Stimulated activated CD4-positive, alpha-beta T cell treated with anti-CD3 and anti-CD28 coated beads, Interleukin-4, amount 100 ng/mL, for 1 hour (primary cell): Measurements from ENCODE around the gene RBBP5.

ENCODE experiments used
- DNase-seq: peaks from one replicate; pipeline ENCODE4 v3.0.0-alpha.2; 2020

Gene RBBP5

DNA sequence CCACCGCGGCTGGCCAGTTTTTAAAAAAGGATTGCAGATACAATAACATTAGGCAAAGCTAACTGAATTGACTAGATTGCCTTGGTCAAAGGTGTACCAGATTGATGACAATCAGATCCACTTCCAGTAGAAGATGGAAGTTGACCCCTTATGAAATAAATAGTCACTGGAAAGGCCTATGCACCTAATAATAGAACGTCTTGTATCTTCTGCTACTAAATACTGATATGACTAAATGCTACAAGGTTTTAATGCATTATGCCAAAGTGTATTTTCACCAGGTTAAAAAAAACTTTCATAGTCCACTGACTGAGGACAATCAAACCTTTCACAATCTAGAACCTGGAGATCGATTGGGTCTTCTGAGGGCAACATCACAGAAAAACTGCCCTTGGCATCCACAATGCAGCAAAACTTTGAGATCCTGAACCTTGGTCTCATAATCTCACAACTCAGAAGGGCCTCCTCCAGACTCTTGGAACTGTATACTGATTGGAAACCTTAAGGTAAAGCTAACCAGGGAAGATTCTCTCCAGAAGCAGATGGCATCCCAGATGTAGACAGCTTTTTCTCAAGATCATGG is 7.8 kb upstream of the RBBP5 start:
- no peak for DNase-seq

- no peak for DNase-seq
Observed at GRCh38 chr1:205128050-205128449, 6.3 kb upstream of the RBBP5 start.

DNA sequence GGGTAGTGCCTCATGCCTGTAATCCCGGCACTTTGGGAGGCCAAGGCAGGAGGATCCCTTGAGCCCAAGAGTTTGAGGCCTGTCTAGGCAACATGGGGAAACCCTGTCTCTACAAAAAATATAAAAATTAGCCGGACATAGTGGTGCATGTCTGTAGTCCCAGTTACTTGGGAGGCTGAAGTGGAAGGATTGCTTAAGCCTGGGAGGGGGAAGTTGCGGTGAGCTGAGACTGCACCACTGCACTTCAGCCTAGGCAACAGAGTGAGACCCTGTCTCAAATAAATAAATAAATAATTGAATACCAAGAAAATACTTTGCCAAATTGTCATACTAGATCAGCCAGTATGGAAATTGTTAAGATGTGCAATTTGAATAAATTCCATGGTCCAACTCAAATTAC is 5.9 kb upstream of the RBBP5 start:
- no peak for DNase-seq

- DNase-seq = no peak
Observed at GRCh38 chr1:205124726-205125125, 2.9 kb upstream of the RBBP5 start.

DNA sequence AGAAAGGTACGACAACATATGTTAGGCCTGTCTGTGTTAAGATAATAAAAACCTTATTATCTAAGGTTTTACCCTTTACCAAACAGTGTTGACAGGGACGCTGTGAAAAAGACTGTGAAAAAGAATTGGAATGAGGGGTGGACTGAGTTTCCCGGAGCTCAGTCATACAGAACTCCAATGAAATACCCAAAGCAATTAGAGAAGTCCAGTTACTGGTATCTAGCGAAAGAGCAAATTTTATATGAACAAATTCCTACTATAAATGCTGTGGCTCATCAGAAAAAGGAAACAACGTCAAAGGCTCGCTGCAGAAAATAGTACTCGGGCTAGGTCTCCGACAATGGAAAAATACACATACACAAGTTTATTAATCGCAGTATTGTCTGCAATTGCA is 708 bp upstream of the RBBP5 start:
- no peak for DNase-seq

- no peak for DNase-seq
Observed at GRCh38 chr1:205118752-205119151, 3.0 kb downstream of the RBBP5 start.

DNA sequence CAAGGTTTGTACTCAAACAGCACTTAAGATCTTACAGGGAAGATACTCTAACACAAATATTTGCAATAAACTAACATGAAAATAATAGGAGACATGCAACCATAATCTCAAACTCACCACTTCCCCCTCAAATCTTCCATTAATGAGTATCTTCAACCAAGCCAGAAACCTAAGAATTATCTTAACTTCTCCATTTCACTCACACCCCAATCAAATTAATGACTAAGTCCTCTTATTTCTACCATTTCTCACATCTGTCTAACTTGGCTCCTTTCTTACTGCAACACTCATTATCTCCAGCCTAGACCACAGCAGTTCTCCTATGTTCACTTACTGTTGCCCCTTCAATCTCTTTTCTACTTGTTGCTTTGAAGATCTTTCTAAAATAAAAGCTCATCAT is 10.4 kb downstream of the RBBP5 start:
- DNase-seq = no peak

GRCh38 chr1:205109711-205110110 is 12.1 kb downstream of the RBBP5 start:
- DNase-seq = no peak

GRCh38 chr1:205109269-205109668 is 12.5 kb downstream of the RBBP5 start:
- DNase-seq = no peak

GRCh38 chr1:205108464-205108863 is 13.3 kb downstream of the RBBP5 start:
- DNase-seq = no peak

GRCh38 chr1:205107327-205107726 is 14.5 kb downstream of the RBBP5 start:
- DNase-seq = no peak

GRCh38 chr1:205102404-205102803 is 19.4 kb downstream of the RBBP5 start:
- no peak for DNase-seq

DNA sequence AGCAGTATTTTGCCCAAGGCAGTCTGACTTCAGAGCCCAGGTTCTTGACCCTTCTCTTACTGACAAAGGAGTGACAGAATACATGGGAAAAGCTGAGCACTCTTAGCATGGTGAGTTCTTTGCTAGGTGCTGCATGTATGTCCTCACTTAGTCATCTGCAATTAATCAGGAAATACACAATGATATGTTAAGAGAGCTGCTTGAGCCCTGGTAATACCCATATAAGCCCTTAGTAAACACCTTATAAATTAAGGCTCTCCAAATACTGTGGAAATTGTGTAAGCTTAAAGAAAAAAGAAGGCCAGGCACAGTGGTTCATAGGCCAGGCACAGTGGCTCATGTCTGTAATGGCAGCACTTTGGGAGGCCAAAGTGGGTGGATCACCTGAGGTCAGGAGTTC is 23.5 kb downstream of the RBBP5 start:
- no peak for DNase-seq

DNA sequence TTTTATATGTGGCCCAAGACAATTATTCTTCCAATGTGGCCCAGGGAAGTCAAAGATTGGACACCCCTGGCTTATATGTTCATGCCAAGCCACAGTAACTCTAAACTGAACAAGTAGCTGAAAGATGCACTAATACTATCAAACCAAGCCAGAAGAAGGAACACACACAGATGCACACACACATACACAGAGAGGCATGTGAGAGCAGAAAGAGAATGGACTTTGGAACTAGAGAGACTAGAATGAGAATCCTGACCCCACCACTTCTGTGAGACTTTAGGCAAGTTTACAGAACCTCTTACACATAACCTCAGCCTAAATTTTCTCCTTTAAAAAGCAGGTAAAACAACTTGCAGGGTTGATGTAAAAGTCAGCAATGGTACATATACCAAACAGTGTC is 26.4 kb downstream of the RBBP5 start:
- DNase-seq = no peak

DNA sequence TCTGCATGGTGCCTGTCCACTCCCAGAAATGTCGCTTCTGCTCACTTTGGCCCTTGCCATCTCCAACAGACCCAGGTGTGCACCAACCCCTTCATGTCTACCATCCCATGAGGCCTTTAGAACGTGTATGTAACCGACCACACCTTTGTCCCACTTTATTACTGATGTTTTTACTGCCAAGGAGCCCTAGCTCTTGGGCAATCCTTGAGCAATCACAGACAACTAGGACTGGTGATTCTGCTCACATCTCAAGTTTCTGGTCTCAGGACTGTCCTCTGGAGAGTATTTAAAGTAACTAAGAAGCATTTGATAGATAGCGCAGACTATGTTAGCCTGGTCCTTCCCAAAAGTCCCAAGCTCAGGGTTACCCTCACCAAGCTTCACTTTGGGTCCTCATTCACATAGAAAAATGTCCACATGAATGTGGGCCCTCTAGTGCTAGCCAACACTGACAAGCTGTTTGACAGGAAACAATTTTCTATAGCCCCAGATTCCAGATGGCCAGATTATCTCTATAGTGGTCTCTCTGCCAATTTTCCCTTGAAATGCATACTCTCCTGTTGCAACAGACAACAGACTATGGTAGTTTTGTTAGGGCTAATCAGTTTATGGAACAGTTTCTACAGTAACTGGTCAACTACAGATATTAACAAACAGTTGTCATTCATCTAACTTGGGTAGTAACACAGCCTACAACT is 30.6 kb downstream of the RBBP5 start:
- DNase-seq = no peak

- DNase-seq = no peak
Observed at GRCh38 chr1:205088341-205088740, 33.4 kb downstream of the RBBP5 start.

GRCh38 chr1:205084360-205084759 is 37.4 kb downstream of the RBBP5 start, which contains the start of gene TMEM81:
Gene TMEM81, minus strand, starts transcription at chr1:205084460. Its CDS starts 140 bp downstream, at chr1:205084320.
- DNase-seq = no peak

- DNase-seq = no peak
Observed at GRCh38 chr1:205082431-205082830, 39.3 kb downstream of the RBBP5 start.

DNA sequence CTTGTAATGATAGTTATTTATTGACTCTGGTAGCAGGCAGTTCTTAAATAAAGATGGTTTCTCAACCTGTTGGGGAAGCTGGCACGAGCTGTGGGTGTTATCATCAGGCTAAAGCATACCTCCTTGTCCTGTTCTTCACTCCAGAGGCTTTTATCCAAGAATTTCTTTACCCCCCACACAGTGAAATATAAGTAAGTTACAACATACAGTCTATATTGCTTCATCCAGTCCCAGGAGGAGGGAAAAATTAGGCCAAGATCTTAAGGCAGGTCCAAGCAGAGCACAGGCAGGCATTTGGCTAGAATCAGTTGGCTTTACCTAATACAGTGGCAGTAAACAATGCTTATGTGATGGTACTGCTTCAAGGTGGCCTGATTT is 43.9 kb downstream of the RBBP5 start:
- no peak for DNase-seq

DNA sequence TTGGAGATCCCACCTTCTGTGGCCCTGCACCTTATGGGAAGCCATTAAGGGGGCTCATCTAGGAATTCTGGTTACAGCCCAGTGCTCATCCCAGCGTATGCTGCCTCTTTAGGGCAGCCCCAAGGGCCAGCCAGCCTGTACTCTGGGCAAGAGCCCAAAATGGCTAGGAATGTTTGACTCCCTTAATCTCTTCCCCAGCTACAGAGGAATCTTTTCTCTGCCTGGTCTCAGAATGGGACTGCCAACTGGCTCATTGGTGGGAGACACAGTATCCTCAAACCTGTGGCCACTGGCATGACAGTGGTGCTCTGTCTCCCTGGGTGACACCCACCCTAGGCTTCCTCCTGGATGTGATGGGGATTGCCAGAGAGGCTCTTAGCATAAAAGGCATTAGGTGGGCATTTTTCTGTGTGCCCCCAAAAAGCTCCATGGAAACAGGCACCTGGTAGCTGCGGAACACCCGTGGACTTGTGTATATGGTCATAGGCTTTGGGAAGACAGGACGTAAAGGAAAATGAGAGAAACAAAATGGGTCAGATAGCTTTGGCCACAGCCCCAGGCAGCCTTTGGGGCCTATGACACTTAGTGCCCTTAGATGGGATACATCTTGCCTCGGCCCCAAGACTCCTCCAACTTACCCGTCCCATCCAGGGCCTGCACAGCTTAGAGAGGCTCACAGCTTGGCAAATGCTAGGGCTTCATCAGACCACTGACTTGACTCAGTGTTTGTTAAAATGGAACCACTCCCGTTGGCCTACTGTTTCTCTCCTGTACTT is 44.4 kb downstream of the RBBP5 start:
- no peak for DNase-seq

DNA sequence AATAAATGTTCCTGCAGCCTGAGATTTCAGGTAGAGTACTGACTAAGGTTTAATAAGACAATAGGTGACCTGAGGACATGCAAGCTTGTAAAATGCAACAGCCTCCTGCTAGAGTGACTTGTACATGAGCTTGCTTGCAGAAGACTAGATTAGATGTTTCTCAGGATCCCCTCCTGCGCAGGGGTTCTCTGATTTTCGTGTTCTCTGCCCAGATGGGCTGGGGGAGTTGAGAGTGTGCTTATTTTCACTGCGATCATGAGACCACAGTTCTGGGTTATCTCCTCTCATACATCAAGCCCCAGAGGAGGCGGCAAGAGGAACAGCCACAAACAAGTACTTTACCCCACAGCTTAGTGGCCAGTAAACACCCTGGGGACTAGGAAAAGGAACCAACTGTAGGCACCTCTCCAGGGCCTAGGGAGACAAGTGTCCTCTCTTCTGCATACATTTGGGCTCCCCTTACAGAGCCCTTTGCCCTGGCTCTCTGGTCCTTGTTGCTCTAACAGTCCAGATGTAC is 45.5 kb downstream of the RBBP5 start:
- DNase-seq = no peak

DNA sequence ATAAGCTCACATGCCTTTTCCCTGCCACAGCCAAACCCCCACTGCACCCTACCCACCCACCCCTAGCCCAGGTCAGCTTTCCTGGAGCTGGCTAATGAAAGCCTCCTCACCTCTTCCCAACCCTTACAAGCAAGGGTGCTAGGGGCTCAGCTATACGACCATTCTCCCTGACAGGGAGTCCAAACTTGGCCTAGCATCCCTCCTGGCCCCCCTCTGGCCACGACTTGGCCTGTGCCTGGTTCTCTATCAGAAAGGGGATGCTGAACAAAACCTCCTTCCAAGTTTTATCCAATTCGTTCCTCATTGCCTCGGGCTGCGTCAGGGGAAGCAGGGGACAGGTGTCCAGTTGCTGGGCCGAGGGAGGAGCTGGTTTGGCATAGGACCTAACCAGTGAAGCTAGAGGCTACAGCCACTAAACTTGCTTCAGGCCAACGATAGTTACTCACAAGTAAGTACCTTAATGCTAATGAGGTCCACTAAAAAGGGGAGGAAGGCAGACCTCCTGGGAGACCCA is 46.1 kb downstream of the RBBP5 start:
- DNase-seq = no peak

DNA sequence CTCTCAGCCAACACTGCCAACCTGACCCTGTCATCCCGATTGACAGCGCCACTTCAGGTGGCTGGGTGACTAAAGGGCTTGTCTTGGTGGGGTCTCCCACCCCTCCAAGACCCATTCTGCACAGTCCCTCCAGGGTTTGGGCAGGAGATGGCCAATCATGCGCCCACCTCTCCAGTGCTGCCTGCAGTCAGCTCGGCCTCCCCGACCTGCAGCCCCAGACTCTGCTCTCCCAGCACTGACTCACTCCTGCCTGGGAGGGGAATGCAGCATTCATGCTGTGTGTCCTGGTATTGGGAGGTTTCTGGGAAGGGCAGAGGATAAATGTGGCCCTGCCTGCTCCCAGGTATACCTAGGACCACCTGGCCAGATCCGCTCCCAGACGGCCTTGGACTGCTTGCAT is 47.3 kb downstream of the RBBP5 start:
- DNase-seq = no peak

- no peak for DNase-seq
Observed at GRCh38 chr1:205074084-205074483, 47.7 kb downstream of the RBBP5 start.
